NK-92 treated with Interleukin-12 subunit alpha and Interleukin-12 subunit beta, amount 100 ng/mL, for 24 hours (cell line): ENCODE data around the gene SPOCK1.

ENCODE experiments used
- DNase-seq: peaks from one replicate; lab custom pipeline; 2025; lab: John Stamatoyannopoulos, UW

The SPOCK1 gene

GRCh38 chr5:137328991-137329390 lies 170.1 kb downstream of the SPOCK1 start:
- no peak for DNase-seq

- no peak for DNase-seq
Measured at GRCh38 chr5:137328463-137328862, 170.7 kb downstream of the SPOCK1 start.

- no peak for DNase-seq
Measured at GRCh38 chr5:137325721-137326120, 173.4 kb downstream of the SPOCK1 start.

- DNase-seq, result no peak
Measured at GRCh38 chr5:137320056-137321045, 178.8 kb downstream of the SPOCK1 start.

- no peak for DNase-seq
Measured at GRCh38 chr5:137318027-137318426, 181.1 kb downstream of the SPOCK1 start.

- DNase-seq, result no peak
Measured at GRCh38 chr5:137316346-137316736, 182.8 kb downstream of the SPOCK1 start.

- no peak for DNase-seq
Measured at GRCh38 chr5:137315534-137316345, 183.4 kb downstream of the SPOCK1 start.

- no peak for DNase-seq
Measured at GRCh38 chr5:137315109-137315508, 184.0 kb downstream of the SPOCK1 start.

- no peak for DNase-seq
Measured at GRCh38 chr5:137313526-137314175, 185.5 kb downstream of the SPOCK1 start.

- DNase-seq, result no peak
Measured at GRCh38 chr5:137312011-137312410, 187.1 kb downstream of the SPOCK1 start.

GRCh38 chr5:137310051-137310730 lies 188.9 kb downstream of the SPOCK1 start:
- DNase-seq, result no peak

- DNase-seq, result no peak
Measured at GRCh38 chr5:137309290-137309689, 189.8 kb downstream of the SPOCK1 start.

- no peak for DNase-seq
Measured at GRCh38 chr5:137308311-137308710, 190.8 kb downstream of the SPOCK1 start.

GRCh38 chr5:137306903-137307302 lies 192.2 kb downstream of the SPOCK1 start:
- DNase-seq, result no peak

GRCh38 chr5:137305971-137306602 lies 193.0 kb downstream of the SPOCK1 start:
- DNase-seq, result no peak

- DNase-seq, result no peak
Measured at GRCh38 chr5:137304226-137304874, 194.8 kb downstream of the SPOCK1 start.

- DNase-seq, result no peak
Measured at GRCh38 chr5:137303509-137303908, 195.6 kb downstream of the SPOCK1 start.

- DNase-seq, result no peak
Measured at GRCh38 chr5:137300411-137301240, 198.5 kb downstream of the SPOCK1 start.

GRCh38 chr5:137296213-137296781 lies 202.8 kb downstream of the SPOCK1 start:
- DNase-seq, result no peak
